ENCODE results near the gene KRTAP20-4.

- TF ChIP-seq CTCF (IDR thresholded peaks at IDR 0.05; ENCODE audit: low read length) (no peak), EZH2 (IDR thresholded peaks at IDR 0.05; ENCODE audit: borderline replicate concordance, low read length) (no peak)
Measured at GRCh38 chr21:30623362-30623761, 2.9 kb downstream of the KRTAP20-4 start.
